ENCODE measurements around the gene RYR1. TPM values are rescaled to one million over a fixed set of nuclear protein-coding genes. Genes with fewer than 3 reads are reported as not detected.

RYR1 gene
- total RNA-seq, 1 donor from 2014 or later = 0.32 TPM

- H3K4me1 Mint-ChIP-seq (ENCODE audit: low read depth) = peaks cover 23% of the 10 kb centered on the region
- H3K27ac Mint-ChIP-seq (ENCODE audit: unreplicated experiment) = no peak overlapping the region
- H3K27me3 Mint-ChIP-seq (ENCODE audit: low read depth) = no peaks in the 10 kb centered on the region
- H3K9me3 Mint-ChIP-seq (ENCODE audit: low read depth) = no peaks in the 10 kb centered on the region
- no peak for DNase-seq (ENCODE audit: low spot score)
- no peak for TF ChIP-seq CTCF (IDR thresholded peaks at IDR 0.05)
- H3K4me3 Mint-ChIP-seq (ENCODE audit: unreplicated experiment) = no peak overlapping the region
- peaks cover 7% of the 10 kb centered on the region for H3K36me3 Mint-ChIP-seq (ENCODE audit: low read depth)
Observed at GRCh38 chr19:38617283-38617763, 183.8 kb downstream of the RYR1 start.

GRCh38 chr19:38617764-38618589 is 184.5 kb downstream of the RYR1 start, which contains the start of gene MAP4K1:
Gene MAP4K1 (minus strand): TSS chr19:38617953. CDS start chr19:38617895, 58 bp downstream.
- Mint-ChIP-seq H3K27me3 (ENCODE audit: low read depth) (no peaks in the 10 kb centered on the region), H3K36me3 (ENCODE audit: low read depth) (peaks cover 7% of the 10 kb centered on the region), H3K4me3 (ENCODE audit: unreplicated experiment) (peak within 1 kb of the TSS; percentile 99), H3K4me1 (ENCODE audit: low read depth) (peaks cover 23% of the 10 kb centered on the region), H3K9me3 (ENCODE audit: low read depth) (no peaks in the 10 kb centered on the region), H3K27ac (ENCODE audit: unreplicated experiment) (peak within 1 kb of the TSS; percentile 85)
- no peak for TF ChIP-seq CTCF (IDR thresholded peaks at IDR 0.05)
- DNase-seq (ENCODE audit: low spot score) = no peak

GRCh38 chr19:38618590-38619360 is 185.3 kb downstream of the RYR1 start, which contains the start of gene EIF3K:
Gene EIF3K (plus strand): TSS chr19:38619188. CDS start chr19:38619269, 81 bp downstream.
- peaks cover 11% of the 10 kb centered on the region for H3K36me3 Mint-ChIP-seq (ENCODE audit: low read depth)
- H3K27me3 Mint-ChIP-seq (ENCODE audit: low read depth) = no peaks in the 10 kb centered on the region
- TF ChIP-seq CTCF (IDR thresholded peaks at IDR 0.05) = no peak
- peaks cover 23% of the 10 kb centered on the region for H3K4me1 Mint-ChIP-seq (ENCODE audit: low read depth)
- no peaks in the 10 kb centered on the region for H3K9me3 Mint-ChIP-seq (ENCODE audit: low read depth)
- H3K4me3 Mint-ChIP-seq (ENCODE audit: unreplicated experiment) = peak within 1 kb of the TSS; percentile 99
- peak within 1 kb of the TSS; percentile 99 for H3K27ac Mint-ChIP-seq (ENCODE audit: unreplicated experiment)
- DNase-seq (ENCODE audit: low spot score) = peak; percentile 99

GRCh38 chr19:38619361-38620174 is 186.1 kb downstream of the RYR1 start:
- DNase-seq (ENCODE audit: low spot score) = no peak
- Mint-ChIP-seq H3K27me3 (ENCODE audit: low read depth) (no peaks in the 10 kb centered on the region), H3K27ac (ENCODE audit: unreplicated experiment) (peak overlapping the region; percentile 99), H3K4me3 (ENCODE audit: unreplicated experiment) (peak overlapping the region; percentile 99), H3K36me3 (ENCODE audit: low read depth) (peaks cover 15% of the 10 kb centered on the region), H3K4me1 (ENCODE audit: low read depth) (peaks cover 23% of the 10 kb centered on the region), H3K9me3 (ENCODE audit: low read depth) (no peaks in the 10 kb centered on the region)
- TF ChIP-seq CTCF (IDR thresholded peaks at IDR 0.05) = no peak
